ENCODE results near the gene ACAP3. TPM values are rescaled to one million over a fixed set of nuclear protein-coding genes. Genes with fewer than 3 reads are reported as not detected.

ACAP3 gene

DNA sequence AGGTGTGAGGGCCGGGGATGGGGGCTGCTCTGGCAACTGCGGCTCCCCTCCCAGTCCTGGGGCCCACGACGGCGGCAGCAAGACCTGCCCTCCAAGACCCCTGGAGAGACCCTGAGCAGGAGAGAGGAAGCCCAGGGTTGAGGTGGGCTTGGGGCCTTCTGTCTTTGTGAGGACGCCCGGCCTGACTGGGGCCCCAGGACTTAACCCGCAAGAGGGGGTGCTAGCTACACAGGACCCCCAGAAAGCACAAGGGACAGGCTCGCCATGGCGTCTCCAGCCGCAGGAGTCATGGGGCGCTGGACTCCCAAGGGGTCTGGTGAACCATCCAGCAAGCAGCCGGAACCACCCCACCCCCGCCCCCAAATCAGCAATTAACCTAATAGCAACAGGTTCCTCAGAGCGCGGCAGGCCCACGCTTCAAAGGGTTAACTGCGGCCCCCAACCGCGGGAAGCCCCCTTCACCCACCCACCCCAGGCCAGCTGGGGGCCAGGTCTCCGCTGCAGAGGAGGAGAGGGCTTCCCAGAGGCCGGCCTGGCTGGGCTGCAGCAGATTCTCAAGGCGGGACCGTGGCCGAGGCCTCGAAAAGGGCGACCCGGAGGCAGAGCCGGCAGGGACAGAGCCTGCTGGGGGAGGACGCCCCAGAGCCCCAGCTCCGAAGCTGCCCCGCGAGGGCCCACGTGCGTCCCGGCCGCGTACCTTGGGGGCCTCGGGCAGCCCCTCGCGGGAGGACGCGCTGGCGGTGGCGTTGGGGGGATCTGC lies 61.7 kb downstream of the ACAP3 start:
- H3K36me3 ChIP-seq (ENCODE audit: insufficient read depth, low read length): peaks cover 1% of the 10 kb centered on the region
- H3K4me1 ChIP-seq (ENCODE audit: control insufficient read depth, insufficient read depth, low read length): no peaks in the 10 kb centered on the region
- H3K4me2 ChIP-seq (ENCODE audit: low read length): no peak overlapping the region
- no peaks in the 10 kb centered on the region for H3K9me3 ChIP-seq (replicated peaks; ENCODE audit: low read length)
- H3K27me3 ChIP-seq (ENCODE audit: control insufficient read depth, insufficient read depth, low read length): no peaks in the 10 kb centered on the region
- no peak overlapping the region for H3K4me3 ChIP-seq (ENCODE audit: low read length)
- H3K9ac ChIP-seq (ENCODE audit: low read depth, low read length): no peak overlapping the region

DNA sequence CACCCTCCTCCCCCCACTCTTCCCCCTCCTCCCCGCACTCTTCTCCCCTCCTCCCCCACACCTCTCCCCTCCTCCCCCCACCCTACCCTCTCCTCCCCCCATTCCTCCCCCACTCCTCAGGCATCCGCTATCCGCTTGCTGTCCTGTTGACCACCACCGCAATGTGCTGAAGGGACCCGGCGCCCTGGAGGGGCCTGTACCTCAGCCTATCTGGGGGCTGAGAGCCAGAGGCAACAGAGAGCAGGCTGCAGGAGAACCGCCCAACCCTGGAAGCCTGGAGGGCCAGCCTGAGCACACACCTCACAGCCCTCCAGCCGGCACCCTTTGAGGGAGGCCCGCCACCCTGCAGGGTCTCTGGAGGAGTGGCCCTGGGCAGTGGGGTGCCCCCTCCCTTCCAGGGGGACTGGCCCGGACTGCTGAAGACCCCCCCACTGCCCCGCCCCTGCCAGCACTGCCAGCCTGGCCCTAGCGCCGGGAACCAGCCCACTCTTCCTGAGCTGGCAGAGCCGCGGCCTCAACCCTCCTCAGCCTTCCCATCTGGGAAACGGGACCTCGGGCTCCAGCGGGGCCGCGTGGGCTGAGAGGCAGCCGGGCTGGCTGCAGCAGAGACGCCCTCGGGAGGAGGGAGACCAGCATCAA lies 62.4 kb downstream of the ACAP3 start:
- H3K36me3 ChIP-seq (ENCODE audit: insufficient read depth, low read length): no peaks in the 10 kb centered on the region
- H3K4me1 ChIP-seq (ENCODE audit: control insufficient read depth, insufficient read depth, low read length): no peaks in the 10 kb centered on the region
- no peaks in the 10 kb centered on the region for H3K9me3 ChIP-seq (replicated peaks; ENCODE audit: low read length)
- no peak overlapping the region for H3K4me2 ChIP-seq (ENCODE audit: low read length)
- no peak overlapping the region for H3K4me3 ChIP-seq (ENCODE audit: low read length)
- H3K27me3 ChIP-seq (ENCODE audit: control insufficient read depth, insufficient read depth, low read length): no peaks in the 10 kb centered on the region
- no peak overlapping the region for H3K9ac ChIP-seq (ENCODE audit: low read depth, low read length)

GRCh38 chr1:1244192-1244811 lies 63.4 kb downstream of the ACAP3 start:
- Histone ChIP-seq H3K4me2 (ENCODE audit: low read length) (no peak overlapping the region), H3K4me3 (ENCODE audit: low read length) (no peak overlapping the region), H3K9me3 (replicated peaks; ENCODE audit: low read length) (no peaks in the 10 kb centered on the region), H3K9ac (ENCODE audit: low read depth, low read length) (no peak overlapping the region), H3K4me1 (ENCODE audit: control insufficient read depth, insufficient read depth, low read length) (no peaks in the 10 kb centered on the region), H3K27me3 (ENCODE audit: control insufficient read depth, insufficient read depth, low read length) (no peaks in the 10 kb centered on the region), H3K36me3 (ENCODE audit: insufficient read depth, low read length) (no peaks in the 10 kb centered on the region)

DNA sequence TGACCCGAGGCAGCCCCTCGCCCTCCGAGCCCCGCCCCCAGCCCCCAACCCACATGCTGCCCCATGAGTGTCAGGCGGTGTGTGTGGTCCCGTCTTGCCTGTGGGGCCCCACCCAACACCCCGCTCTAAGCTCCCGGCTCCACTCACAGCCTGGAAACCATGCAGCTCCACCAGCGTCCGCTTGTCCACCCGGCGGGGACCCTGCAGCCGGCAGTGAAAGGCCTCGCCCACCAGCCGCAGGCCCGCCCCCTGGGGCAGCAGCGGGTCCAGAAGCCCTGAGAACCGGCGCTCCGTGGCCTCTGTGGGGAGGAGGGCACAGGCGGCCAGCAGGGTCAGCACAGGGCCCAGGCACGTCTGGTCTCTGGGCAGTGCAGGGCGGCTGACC lies 63.9 kb downstream of the ACAP3 start:
- no peak overlapping the region for H3K9ac ChIP-seq (ENCODE audit: low read depth, low read length)
- H3K36me3 ChIP-seq (ENCODE audit: insufficient read depth, low read length): no peaks in the 10 kb centered on the region

GRCh38 chr1:1243266-1243660 lies 64.5 kb downstream of the ACAP3 start:
- H3K9ac ChIP-seq (ENCODE audit: low read depth, low read length): no peak overlapping the region
- H3K9me3 ChIP-seq (replicated peaks; ENCODE audit: low read length): no peaks in the 10 kb centered on the region
- H3K4me2 ChIP-seq (ENCODE audit: low read length): no peak overlapping the region
- H3K4me1 ChIP-seq (ENCODE audit: control insufficient read depth, insufficient read depth, low read length): no peaks in the 10 kb centered on the region
- no peak overlapping the region for H3K4me3 ChIP-seq (ENCODE audit: low read length)
- no peaks in the 10 kb centered on the region for H3K36me3 ChIP-seq (ENCODE audit: insufficient read depth, low read length)
- peaks cover 3% of the 10 kb centered on the region for H3K27me3 ChIP-seq (ENCODE audit: control insufficient read depth, insufficient read depth, low read length)

More for the DNA sequence above, 63.9 kb downstream of the ACAP3 start:
- H3K9me3 ChIP-seq (replicated peaks; ENCODE audit: low read length): no peaks in the 10 kb centered on the region
- H3K4me2 ChIP-seq (ENCODE audit: low read length): no peak overlapping the region
- no peak overlapping the region for H3K4me3 ChIP-seq (ENCODE audit: low read length)
- H3K4me1 ChIP-seq (ENCODE audit: control insufficient read depth, insufficient read depth, low read length): no peaks in the 10 kb centered on the region
- H3K27me3 ChIP-seq (ENCODE audit: control insufficient read depth, insufficient read depth, low read length): no peaks in the 10 kb centered on the region

DNA sequence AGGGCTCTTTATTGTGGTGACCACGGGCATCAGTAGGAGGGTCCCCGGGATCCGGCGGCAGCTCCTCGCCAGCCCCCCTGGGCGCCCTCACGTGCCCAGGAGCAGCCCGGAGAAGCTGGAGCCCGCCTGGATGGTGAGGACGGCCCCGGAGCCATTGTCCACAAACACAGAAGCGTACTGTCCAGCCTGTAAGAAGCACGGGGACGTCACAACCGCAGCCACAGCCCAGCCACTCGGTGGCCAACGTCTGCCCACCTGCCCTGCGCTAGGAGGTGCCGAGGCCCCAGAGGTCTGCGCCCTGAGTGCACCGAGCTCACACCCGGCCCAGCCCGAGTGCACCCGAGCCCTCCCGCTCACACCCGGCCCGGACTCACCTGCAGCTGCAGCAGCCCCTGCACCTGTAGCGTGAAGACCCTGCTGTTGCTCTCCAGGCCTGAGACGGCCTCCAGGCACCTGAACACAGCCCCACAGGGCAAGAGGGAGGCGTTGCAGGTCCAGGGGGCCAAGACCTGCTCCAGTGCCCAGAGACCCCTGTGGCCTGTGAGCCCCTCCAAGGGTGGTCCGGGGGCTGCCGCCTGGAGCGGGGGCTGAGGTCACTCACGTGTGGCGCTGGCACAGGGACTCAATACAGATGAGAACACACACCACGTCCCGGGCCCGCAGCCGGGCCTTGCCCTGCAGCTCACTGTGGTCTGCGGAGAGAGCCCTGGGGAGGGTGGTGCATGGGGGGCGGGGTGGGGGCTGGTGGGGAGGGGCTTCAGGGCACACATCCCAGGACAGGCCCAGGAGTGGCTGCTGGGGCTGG lies 65.1 kb downstream of the ACAP3 start:
- Histone ChIP-seq H3K4me1 (ENCODE audit: control insufficient read depth, insufficient read depth, low read length) (no peaks in the 10 kb centered on the region), H3K36me3 (ENCODE audit: insufficient read depth, low read length) (no peaks in the 10 kb centered on the region), H3K4me2 (ENCODE audit: low read length) (no peak overlapping the region), H3K4me3 (ENCODE audit: low read length) (no peak overlapping the region), H3K27me3 (ENCODE audit: control insufficient read depth, insufficient read depth, low read length) (peaks cover 8% of the 10 kb centered on the region), H3K9me3 (replicated peaks; ENCODE audit: low read length) (no peaks in the 10 kb centered on the region), H3K9ac (ENCODE audit: low read depth, low read length) (no peak overlapping the region)

Small RNAs within 50 kb of the gene (small RNA-seq; reads per million reads assigned to genes)
- not detected for gene MIR6726

All from skeletal muscle satellite cell (primary cell).